Osteocyte (in vitro differentiated cells): ENCODE measurements around the gene SHISA8. TPM values are rescaled to one million over a fixed set of nuclear protein-coding genes. Genes with fewer than 3 reads are reported as not detected.

ENCODE experiments used
- DNase-seq: peaks from one replicate; pipeline ENCODE4 v3.0.0; 2021; ENCODE audit warnings: mixed read lengths; ENCODE audit not compliant: unreplicated experiment; ENCODE audit errors: extremely low spot score
- H3K27ac Mint-ChIP-seq: one replicate; pipeline ENCODE4 v1.8.0; 2021; ENCODE audit warnings: mild to moderate bottlenecking, mixed read lengths; ENCODE audit not compliant: unreplicated experiment
- H3K27me3 Mint-ChIP-seq: one replicate; pipeline ENCODE4 v1.8.0; 2021; ENCODE audit warnings: mixed read lengths; ENCODE audit not compliant: unreplicated experiment
- H3K36me3 Mint-ChIP-seq: one replicate; pipeline ENCODE4 v1.8.0; 2021; ENCODE audit warnings: mixed read lengths; ENCODE audit not compliant: unreplicated experiment
- H3K4me1 Mint-ChIP-seq: one replicate; pipeline ENCODE4 v1.8.0; 2021; ENCODE audit warnings: mixed read lengths; ENCODE audit not compliant: unreplicated experiment
- H3K4me3 Mint-ChIP-seq: one replicate; pipeline ENCODE4 v1.8.0; 2021; ENCODE audit warnings: mild to moderate bottlenecking, moderate library complexity, mixed read lengths; ENCODE audit not compliant: unreplicated experiment
- H3K9me3 Mint-ChIP-seq: one replicate; pipeline ENCODE4 v1.8.0; 2021; ENCODE audit warnings: mixed read lengths; ENCODE audit not compliant: unreplicated experiment
- CTCF ChIP-seq: fragments of 200-600 bp; sonication (generic); IDR thresholded peaks from 2 replicates; pipeline ENCODE4 v1.5.0; 2021; ENCODE audit warnings: antibody characterized with exemption, mild to moderate bottlenecking, moderate library complexity
- total RNA-seq: library from RNA; stranded (reverse); gene quantifications from 2 replicates; pipeline ENCODE4 v1.2.1, GENCODE V29; 2021

SHISA8 gene
- total RNA-seq, 1 donor from 2014 or later: not detected

GRCh38 chr22:41905411-41906202 lies 9.3 kb downstream of the SHISA8 start:
- Mint-ChIP-seq H3K9me3 (no peaks in the 10 kb centered on the region), H3K36me3 (peaks cover 15% of the 10 kb centered on the region), H3K27me3 (no peaks in the 10 kb centered on the region), H3K4me1 (peaks cover 7% of the 10 kb centered on the region), H3K27ac (no peak overlapping the region), H3K4me3 (no peak overlapping the region)
- no peak for DNase-seq
- TF ChIP-seq CTCF: no peak

DNA sequence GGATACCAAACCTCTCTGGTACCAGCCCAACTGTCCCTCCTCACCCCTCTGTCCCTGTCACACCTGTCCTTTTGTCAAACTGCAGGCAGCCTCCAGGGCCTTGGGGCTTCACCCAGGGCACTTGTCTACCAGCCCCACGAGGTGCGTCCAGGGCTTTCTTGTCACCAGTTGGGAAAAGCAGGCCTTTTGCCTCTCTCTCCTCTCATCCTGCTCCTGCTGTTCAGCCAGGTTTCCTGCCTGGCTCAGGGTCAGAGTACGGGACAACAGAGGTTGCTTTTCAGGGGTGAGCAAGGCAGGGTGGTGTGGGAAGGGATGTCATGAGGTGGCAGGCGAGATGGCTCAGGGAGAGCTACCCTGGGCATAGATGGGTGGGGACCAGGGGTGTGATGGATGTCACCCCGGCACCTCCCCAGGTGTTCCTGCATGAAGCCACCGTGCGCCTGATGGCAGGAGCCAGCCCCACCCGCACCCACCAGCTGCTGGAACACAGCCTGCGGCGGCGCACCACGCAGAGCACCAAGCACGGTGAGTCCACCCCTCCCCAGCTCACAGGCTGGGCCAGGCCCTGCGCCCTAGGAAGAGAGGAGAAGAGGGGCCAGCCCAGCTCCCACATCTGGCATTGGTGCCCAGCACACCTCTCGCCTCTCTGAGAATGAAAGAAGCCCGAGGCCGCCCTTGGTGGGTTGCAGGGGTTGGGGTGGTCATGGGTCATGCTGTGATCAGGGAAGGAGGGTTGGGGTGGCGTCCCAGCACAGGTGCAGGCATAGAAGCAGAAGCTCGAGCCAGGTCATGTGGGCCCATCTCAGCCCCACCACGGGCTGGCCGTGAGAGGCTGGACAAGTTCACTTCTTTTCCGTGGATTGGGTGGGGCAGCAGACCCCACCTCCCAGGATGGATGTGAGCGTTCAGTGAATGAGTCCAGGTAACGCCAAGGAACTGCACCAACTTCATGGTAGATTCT lies 10.1 kb downstream of the SHISA8 start:
- H3K27ac Mint-ChIP-seq: no peak overlapping the region
- DNase-seq: no peak
- H3K4me1 Mint-ChIP-seq: peaks cover 7% of the 10 kb centered on the region
- no peak overlapping the region for H3K4me3 Mint-ChIP-seq
- H3K27me3 Mint-ChIP-seq: no peaks in the 10 kb centered on the region
- H3K36me3 Mint-ChIP-seq: peaks cover 15% of the 10 kb centered on the region
- no peaks in the 10 kb centered on the region for H3K9me3 Mint-ChIP-seq
- no peak for TF ChIP-seq CTCF

DNA sequence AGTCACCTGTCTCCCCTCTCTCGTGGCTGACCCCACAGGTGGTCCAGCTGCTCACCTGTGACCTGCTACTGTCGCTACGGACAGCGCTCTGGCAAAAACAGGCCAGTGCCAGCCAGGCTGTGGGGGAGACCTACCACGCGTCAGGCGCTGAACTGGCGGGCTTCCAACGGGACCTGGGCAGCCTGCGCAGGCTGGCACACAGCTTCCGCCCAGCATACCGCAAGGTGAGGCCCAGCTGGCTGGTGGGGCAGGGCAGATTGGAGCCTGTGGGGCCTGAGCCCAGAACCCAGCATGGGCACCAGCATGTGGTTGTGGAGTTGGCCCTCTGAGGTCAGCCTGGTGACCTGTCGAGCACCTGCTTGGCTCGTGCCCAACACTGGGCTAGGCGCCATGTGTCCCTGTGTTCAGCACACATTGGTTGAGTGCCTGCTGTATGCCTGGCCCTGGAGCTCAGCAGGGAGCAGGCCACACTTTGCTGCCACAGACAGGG lies 11.9 kb downstream of the SHISA8 start:
- Mint-ChIP-seq H3K9me3 (no peaks in the 10 kb centered on the region), H3K4me3 (no peak overlapping the region), H3K4me1 (peaks cover 2% of the 10 kb centered on the region), H3K36me3 (peaks cover 21% of the 10 kb centered on the region), H3K27ac (no peak overlapping the region), H3K27me3 (no peaks in the 10 kb centered on the region)
- no peak for DNase-seq
- TF ChIP-seq CTCF: no peak

DNA sequence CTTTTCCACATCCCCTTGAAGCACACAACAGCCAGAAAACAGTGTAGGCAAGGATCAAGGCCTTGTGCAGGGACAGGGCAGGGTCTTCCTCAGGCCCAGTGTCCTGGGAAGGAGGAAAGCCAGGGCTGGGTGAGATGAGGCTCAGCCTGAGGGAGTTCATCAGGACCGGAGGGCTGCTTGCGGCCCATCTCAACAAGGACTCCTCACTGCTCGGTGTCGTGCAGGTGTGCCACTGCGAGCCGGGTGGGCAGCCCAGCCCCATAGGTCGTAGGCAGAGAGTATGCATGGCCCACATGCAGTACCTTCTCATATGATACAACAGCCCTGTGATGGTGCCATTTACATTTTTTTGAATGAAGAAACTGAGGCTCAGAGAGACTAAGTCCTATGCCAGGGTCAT lies 12.9 kb downstream of the SHISA8 start:
- Mint-ChIP-seq H3K27ac (no peak overlapping the region), H3K9me3 (no peaks in the 10 kb centered on the region), H3K4me3 (no peak overlapping the region), H3K4me1 (no peaks in the 10 kb centered on the region), H3K36me3 (peaks cover 25% of the 10 kb centered on the region), H3K27me3 (no peaks in the 10 kb centered on the region)
- no peak for DNase-seq
- TF ChIP-seq CTCF: no peak
